A549 (cell line): ENCODE measurements around the gene NPIPA2.
"Not testable (repeated sequence)": the region's sequence is repeated elsewhere in the genome, so short reads cannot be mapped to it uniquely, and the experiment has no call there.

Source experiments
- CBX8 ChIP-seq: fragments of 200-600 bp; sonication (generic); IDR thresholded peaks from 2 replicates; pipeline ENCODE4 v1.6.1; 2016
- CTCF ChIP-seq: fragments of >200 bp; sonication (Bioruptor Twin); formaldehyde crosslinking; IDR thresholded peaks from 3 replicates; pipeline ENCODE4 v1.5.1; 2016
- EP300 ChIP-seq, 2 experiments: fragments of >200 bp; sonication (Bioruptor Twin); formaldehyde crosslinking; IDR thresholded peaks; 2 replicates in 1 of 2; 3 replicates in 1 of 2; pipeline ENCODE4 v1.6.1; 2016 to 2017
- MAX ChIP-seq: IDR thresholded peaks from 2 replicates; pipeline ENCODE4 v1.6.1; 2012
- MYC ChIP-seq: IDR thresholded peaks from 2 replicates; pipeline ENCODE4 v1.6.1; 2012; ENCODE audit warnings: mild to moderate bottlenecking, inconsistent platforms, low read length, improper control_type of control experiment, borderline replicate concordance
- NFE2L2 ChIP-seq: fragments of 150-350 bp; conservative IDR thresholded peaks from 2 replicates; pipeline ENCODE4 v1.6.1; 2014; ENCODE audit warnings: low read length
- NR3C1 ChIP-seq: fragments of >200 bp; sonication (Bioruptor Twin); formaldehyde crosslinking; IDR thresholded peaks from 3 replicates; pipeline ENCODE4 v1.6.1; 2017
- PHF8 ChIP-seq: fragments of 200-600 bp; sonication (generic); IDR thresholded peaks from 2 replicates; pipeline ENCODE4 v1.6.1; 2016; ENCODE audit warnings: low read depth, mild to moderate bottlenecking, antibody characterized with exemption, moderate library complexity, borderline replicate concordance
- RAD21 ChIP-seq, 2 experiments: fragments of >200 bp in 1 of 2; sonication (Bioruptor Twin) in 1 of 2; formaldehyde crosslinking in 1 of 2; IDR thresholded peaks in 1 of 2; conservative IDR thresholded peaks in 1 of 2; 2 replicates in 1 of 2; 3 replicates in 1 of 2; pipeline ENCODE4 v1.6.1; 2012 to 2018; ENCODE audit warnings: inconsistent platforms in 1 of 2
- REST ChIP-seq: fragments of 200-600 bp; sonication (generic); IDR thresholded peaks from 2 replicates; pipeline ENCODE4 v1.6.1; 2016; ENCODE audit warnings: antibody characterized with exemption, mild to moderate bottlenecking, moderate library complexity
- SMC3 ChIP-seq: fragments of >200 bp; sonication (Bioruptor Twin); formaldehyde crosslinking; IDR thresholded peaks from 3 replicates; pipeline ENCODE4 v1.6.1; 2018; ENCODE audit warnings: inconsistent platforms
- USF2 ChIP-seq: fragments of 450-650 bp; IDR thresholded peaks from 2 replicates; pipeline ENCODE4 v1.6.1; 2014; ENCODE audit warnings: antibody characterized with exemption

- not testable (repeated sequence) for TF ChIP-seq PHF8; USF2; CTCF; MAX; SMC3; NFE2L2; MYC; RAD21 (conservative IDR thresholded peaks at IDR 0.05 in 1 of 2, IDR thresholded peaks at IDR 0.05 in 1 of 2); REST; EP300 (IDR thresholded peaks at IDR 0.05); NR3C1; CBX8
Observed at GRCh38 chr16:14741794-14742193, 539 bp upstream of the NPIPA2 start.
